Measurements from ENCODE around the gene KDM5A.
"Not testable (repeated sequence)": the region's sequence is repeated elsewhere in the genome, so short reads cannot be mapped to it uniquely, and the experiment has no call there.

Gene KDM5A

DNA sequence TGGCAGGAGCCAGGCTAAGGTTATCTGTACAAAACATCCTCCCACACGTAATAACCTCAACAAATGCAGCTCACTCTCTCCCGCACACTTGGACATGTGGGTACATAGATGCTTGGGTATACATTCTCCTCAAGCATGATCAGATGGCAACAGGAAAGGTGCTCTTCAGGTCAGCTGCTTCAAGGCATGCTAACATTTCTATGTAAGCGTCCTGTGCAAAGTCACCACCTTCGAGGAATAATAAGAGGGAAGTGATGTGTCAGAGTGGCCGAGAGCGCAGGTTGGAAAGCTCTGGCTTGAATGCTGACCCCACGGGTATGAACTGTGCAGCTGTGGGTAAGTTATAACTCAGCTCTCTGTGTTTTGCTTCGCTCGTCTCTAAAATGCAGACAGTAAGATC lies 151.0 kb downstream of the KDM5A start:
- TF ChIP-seq, protein P1, sequence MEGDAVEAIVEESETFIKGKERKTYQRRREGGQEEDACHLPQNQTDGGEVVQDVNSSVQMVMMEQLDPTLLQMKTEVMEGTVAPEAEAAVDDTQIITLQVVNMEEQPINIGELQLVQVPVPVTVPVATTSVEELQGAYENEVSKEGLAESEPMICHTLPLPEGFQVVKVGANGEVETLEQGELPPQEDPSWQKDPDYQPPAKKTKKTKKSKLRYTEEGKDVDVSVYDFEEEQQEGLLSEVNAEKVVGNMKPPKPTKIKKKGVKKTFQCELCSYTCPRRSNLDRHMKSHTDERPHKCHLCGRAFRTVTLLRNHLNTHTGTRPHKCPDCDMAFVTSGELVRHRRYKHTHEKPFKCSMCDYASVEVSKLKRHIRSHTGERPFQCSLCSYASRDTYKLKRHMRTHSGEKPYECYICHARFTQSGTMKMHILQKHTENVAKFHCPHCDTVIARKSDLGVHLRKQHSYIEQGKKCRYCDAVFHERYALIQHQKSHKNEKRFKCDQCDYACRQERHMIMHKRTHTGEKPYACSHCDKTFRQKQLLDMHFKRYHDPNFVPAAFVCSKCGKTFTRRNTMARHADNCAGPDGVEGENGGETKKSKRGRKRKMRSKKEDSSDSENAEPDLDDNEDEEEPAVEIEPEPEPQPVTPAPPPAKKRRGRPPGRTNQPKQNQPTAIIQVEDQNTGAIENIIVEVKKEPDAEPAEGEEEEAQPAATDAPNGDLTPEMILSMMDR (IDR thresholded peaks at IDR 0.05; ENCODE audit: insufficient read depth, missing control alignments) = no peak
- DNase-seq (ENCODE audit: insufficient read length, low spot score) (no peak), FAIRE-seq (no peak)

DNA sequence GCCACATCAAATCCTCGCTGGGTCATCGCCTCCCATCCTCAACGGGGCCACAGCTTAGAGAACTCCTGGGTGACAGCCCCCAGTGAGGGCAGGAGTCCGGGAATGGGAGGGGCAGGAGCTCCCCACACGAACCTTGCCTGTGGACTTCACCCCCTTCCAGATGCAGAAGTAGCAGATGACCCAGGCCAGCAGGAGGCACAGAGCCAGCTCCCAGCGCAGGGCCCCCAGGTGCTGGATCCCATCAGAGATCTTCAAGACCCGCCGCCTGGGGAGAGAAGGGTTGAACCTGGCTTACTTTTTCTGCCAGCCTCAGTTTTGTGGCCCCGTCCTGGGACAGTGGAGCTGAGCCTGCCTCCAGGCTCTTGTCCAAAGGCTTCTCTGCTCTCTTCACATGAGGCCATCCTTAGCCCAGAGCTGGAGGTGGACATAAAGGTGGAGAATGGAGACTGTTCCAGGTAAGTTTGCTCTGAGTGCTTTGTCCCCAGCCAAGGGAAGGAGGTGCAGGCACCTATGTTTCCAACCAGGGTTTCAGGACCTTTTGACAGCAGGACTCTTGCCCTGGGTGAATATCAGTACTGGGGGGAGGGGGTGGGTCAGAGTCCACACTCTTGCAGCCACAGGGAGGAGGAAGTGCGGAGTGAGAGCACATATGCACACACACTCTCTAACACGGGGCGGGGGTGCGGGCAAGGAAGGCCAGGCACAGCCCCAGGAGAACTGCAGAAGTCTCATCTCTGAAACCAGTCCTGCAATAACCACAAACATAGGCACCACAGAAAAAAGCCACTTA lies 151.9 kb downstream of the KDM5A start:
- DNase-seq (ENCODE audit: insufficient read length, low spot score) = no peak
- TF ChIP-seq, protein P1 (IDR thresholded peaks at IDR 0.05; ENCODE audit: insufficient read depth, missing control alignments) = no peak
- no peak for FAIRE-seq

DNA sequence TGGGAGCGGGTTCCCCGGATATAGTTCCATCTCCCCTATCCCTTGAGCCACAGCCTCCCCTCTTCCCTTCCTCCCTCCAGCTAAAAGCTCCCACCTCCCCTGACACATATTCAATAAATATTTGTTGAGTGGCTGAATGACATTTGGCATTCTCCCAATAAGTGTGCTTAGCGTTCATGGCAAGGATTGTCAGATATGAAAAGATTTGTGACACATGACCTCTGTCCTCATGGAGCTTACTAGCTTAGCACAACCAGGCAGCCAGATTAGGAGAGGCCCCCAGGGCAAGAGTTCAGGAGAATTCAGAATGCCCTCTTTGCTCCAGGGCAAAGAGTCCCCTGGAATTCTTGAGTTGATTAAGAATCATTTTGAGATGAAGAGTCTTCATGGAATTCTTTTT lies 152.7 kb downstream of the KDM5A start:
- no peak for FAIRE-seq

DNA sequence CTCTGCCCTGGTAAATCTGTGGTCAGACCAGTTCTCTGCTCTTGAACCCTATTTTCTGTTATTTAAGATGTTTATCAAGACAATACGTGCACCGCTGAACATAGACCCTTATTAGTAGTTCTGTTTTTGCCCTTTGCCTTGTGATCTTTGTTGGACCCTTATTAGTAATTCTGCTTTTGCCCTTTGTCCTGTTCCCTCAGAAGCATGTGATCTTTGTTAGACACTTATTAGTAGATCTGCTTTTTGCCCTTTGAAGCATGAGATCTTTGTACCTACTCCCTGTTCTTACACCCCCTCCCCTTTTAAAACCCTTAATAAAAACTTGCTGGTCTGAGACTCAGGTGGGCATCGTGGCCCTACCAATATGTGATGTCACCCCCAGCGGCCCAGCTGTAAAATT lies 153.2 kb downstream of the KDM5A start:
- not testable (repeated sequence) for DNase-seq (ENCODE audit: insufficient read length, low spot score); FAIRE-seq

More for the DNA sequence above, 152.7 kb downstream of the KDM5A start:
- DNase-seq (ENCODE audit: insufficient read length, low spot score) = no peak
- TF ChIP-seq, protein P1 (IDR thresholded peaks at IDR 0.05; ENCODE audit: insufficient read depth, missing control alignments) = no peak

DNA sequence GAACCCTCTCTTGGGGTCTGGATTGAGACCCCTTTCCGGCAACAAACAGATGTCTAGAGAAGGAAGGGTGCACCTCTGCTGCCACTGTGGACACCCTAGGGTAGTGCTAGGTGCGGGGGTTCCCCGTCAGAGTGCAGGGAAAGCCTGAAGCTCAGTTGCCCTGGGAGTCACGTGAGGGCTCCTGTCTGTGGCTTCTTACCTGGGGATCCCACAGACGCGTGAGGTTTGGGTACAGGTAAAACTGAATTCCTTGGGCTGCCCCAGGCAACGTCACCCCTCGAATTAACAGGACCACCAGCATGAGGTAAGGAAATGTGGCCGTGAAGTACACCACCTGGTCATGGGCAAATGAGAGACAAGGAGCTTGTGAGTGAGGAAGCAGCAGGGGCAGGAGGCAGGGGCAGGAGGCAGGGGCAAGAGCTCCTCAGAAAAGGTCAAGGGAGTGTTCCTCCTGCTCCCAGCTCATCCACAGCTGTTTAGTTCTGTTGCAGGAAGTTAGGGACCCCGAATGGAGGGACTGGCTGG lies 154.2 kb downstream of the KDM5A start:
- FAIRE-seq (no peak), DNase-seq (ENCODE audit: insufficient read length, low spot score) (no peak)
- TF ChIP-seq, protein P1 (IDR thresholded peaks at IDR 0.05; ENCODE audit: insufficient read depth, missing control alignments) = no peak

DNA sequence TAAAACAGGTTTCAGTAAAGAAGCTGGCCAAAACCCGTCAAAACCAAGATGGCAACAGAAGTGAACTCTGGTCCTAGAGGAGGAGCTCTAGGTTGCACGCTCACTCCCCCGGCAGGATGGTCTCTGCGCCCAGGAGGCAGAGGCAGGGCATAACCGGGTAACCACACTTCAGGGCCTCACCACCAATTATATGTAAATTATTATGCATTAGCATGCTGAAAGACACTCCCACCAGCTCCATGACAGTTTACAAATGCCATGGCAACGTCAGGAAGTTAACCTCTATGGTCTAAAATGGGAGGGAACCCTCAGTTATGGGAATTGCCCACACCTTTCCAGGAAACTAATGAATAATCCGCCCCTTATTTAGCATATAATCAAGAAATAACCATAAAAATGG lies 155.1 kb downstream of the KDM5A start:
- DNase-seq (ENCODE audit: insufficient read length, low spot score) (no peak), FAIRE-seq (no peak)
- TF ChIP-seq, protein P1 (IDR thresholded peaks at IDR 0.05; ENCODE audit: insufficient read depth, missing control alignments) = no peak

DNA sequence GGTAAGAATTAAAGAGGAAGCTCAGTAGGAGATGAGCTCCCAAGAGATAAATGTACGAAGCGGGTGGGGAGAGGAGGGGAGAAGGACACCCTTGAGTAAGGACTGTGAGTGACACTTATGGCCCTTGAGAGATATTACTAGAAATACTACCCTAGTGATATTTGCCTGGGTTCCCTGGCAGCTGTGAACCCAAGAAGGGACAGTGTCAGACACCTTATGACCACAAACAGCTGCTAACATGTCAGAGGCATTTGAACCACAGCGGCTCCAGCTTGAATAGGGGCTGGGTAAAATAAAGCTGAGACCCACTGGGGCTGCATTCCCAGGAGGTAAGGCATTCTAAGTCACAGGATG lies 155.5 kb downstream of the KDM5A start:
- FAIRE-seq (no peak), DNase-seq (ENCODE audit: insufficient read length, low spot score) (no peak)
- TF ChIP-seq, protein P1 (IDR thresholded peaks at IDR 0.05; ENCODE audit: insufficient read depth, missing control alignments) = no peak
